Endometrial microvascular endothelial cells (primary cell): ENCODE measurements around the gene UXS1. TPM values are rescaled to one million over a fixed set of nuclear protein-coding genes. Genes with fewer than 3 reads are reported as not detected.
"Not testable (repeated sequence)": the region's sequence is repeated elsewhere in the genome, so short reads cannot be mapped to it uniquely, and the experiment has no call there.

ENCODE experiments used
- in situ Hi-C: cut with HindIII; loops from 2 replicates; pipeline ENCODE4 v1.10.0; 2017; ENCODE audit warnings: low sequenced_read_pairs, low pct_unique_long_range_greater_than_20kb; ENCODE audit errors: inconsistent ontology term
- total RNA-seq: library from RNA; depleted of rRNA; stranded (reverse); fragments of >200 nt; gene quantifications from one replicate; pipeline ENCODE4 v1.2.3, GENCODE V29; 2015; ENCODE audit errors: inconsistent ontology term

Gene UXS1
- total RNA-seq: 51.7 TPM

DNA sequence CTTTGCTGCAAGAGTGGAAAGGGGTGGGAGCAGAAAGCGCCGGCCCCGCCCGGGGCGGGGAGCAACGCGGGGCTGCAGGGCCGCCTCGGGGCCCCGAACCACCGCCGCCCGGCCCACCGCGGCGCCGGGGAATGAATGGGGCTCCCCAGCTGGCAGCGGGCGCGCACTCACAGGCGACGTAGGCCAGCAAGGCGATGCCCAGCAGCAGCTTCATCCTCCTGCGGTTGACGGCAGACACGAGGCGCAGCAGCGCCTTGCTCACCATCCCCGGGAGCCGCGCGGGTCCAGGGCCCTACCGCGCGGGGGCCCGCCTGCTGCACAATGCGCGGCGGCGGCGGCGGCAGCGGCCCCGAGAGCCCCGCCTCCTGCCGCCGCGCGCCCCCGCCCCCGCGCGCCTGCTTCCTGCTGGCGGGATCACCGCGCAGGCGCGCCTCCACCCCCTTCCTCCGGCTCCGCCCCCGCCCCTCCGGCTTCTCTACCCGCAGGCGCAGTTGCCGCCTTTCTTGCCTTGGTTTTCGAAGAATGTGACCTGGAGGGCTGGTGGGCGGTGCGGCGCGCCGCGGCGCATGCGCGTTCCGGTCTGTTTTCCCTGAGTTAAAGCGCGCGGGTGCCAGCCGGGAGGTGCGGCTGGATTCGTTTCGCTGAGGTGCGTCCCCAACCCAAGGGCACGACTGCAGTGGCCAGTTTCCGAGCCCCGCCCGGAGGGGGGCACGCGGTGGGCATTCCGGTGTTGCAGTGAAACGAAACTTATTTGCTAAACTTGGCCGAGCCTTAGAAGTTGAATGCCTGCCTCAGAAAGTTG lies at the start of gene UXS1:
Gene UXS1 (minus strand): TSS at position 325 of the 802 bp plus-strand sequence. CDS start 60 bp downstream, at position 265.
- in situ Hi-C loops: no loop called here

- in situ Hi-C loops: not testable (repeated sequence)
These were observed 45.4 kb upstream of the UXS1 start for GRCh38 chr2:106239491-106239890.

DNA sequence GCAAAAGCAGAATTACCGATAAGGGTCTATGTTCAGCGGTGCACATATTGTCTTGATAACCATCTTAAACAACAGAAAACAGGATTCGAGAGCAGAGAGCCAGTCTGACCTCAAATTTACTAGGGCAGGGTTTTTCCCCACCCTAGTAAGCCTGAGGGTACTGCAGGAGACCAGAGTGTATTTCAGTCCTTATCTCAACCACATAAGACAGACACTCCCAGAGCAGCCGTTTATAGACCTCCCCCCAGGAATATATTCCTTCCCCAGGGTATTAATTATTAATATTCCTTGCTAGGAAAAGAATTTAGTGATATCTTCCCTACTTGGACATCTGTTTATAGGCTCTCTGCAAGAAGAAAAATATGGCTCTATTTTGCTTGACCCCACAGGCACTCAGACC lies 41.3 kb upstream of the UXS1 start:
- in situ Hi-C loops: not testable (repeated sequence)

- in situ Hi-C loops: no loop called here
These were observed 39.2 kb upstream of the UXS1 start for GRCh38 chr2:106233350-106233706.

DNA sequence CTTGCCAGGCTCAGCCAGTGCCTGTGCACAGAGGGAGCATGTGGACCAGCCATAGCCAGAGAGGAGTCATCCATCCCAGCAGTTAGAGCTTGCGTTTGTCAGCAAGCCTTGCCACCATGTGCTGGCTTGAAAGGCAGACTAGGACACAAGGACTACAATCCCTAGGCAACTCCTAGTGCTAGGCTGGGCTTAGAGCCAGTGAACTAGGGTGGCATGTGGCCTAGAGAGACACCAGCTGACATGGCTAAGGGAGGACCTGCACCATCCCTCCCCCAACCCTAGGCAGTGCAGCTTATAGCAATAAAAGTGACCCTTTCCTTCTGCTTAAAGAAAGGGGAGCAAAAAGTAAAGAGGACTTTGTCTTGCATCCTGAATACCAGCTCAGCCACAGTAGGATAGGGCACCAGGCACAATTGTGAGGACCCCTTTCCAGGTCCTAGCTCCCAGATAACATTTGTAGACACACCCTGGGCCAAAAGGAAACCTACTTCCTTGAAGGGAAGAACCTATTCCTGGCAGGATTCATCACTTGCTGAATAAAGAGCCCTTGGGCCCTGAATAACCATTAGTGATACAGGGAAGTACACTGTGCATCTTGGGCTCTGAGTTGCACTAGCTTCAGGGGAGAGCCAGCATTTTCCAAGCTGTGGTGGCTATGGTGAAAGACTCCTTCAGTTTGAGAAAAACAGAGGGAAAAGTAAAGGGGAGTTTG lies 38.7 kb upstream of the UXS1 start:
- in situ Hi-C loops: no loop called here

DNA sequence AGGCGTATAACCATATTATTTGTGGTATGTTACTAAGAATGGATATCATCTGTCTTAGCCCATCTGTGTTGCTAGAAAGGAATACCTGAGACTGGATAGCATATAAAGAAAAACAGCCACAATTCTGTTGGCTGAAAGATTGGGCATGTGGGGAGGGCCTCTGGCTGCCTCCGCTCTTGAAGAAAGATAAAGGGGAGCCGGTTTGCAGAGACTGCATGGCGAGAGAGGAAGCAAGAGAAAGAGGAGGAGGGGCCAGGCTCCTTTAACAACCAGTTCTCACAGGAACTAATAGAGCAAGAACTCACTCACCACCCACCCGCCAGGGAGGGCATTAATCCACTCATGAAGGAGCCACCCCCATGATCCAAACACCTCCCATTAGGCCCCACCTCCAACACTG lies 29.2 kb upstream of the UXS1 start:
- in situ Hi-C loops: no loop called here

GRCh38 chr2:106222057-106222456 lies 28.0 kb upstream of the UXS1 start:
- in situ Hi-C loops: not testable (repeated sequence)

DNA sequence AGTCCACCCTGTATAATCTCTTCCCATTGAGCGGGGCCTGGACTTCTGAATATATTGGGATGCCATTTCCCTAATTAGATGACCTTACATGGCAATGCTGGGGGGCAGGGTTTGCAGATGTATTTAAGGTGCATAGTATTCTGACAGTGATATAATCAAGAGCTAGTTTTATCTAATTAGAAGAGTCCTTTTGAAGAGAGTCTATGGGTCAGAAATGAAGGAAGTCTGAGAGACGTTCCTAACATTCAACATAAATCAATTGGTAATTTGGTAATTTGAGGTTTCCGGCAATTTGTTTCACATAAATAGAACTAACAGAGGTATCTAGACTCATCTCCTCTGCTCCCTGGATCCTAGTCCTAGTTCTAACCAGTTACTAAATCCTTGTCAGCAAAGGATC lies 25.7 kb upstream of the UXS1 start:
- in situ Hi-C loops: no loop called here

GRCh38 chr2:106219157-106219556 lies 25.1 kb upstream of the UXS1 start:
- in situ Hi-C loops: not testable (repeated sequence)

DNA sequence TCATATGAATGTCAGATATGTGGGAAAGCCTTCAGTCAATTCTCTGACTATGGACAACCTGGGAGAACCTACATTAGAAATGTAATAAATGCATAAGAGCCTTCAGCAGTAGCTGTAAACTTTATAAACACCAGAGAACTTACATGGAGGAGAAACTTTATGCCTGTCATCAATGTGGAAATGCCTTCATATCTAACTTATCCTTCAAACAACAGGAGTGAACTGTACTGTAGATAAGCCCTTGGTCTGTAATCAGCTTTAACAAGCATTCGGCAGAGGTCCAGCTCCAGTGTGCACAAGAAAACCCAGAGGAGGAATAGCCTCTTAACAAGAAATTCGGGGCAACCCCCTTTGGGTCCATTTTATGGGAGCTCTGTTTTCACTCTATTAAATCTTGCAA lies 14.8 kb upstream of the UXS1 start:
- in situ Hi-C loops: no loop called here

DNA sequence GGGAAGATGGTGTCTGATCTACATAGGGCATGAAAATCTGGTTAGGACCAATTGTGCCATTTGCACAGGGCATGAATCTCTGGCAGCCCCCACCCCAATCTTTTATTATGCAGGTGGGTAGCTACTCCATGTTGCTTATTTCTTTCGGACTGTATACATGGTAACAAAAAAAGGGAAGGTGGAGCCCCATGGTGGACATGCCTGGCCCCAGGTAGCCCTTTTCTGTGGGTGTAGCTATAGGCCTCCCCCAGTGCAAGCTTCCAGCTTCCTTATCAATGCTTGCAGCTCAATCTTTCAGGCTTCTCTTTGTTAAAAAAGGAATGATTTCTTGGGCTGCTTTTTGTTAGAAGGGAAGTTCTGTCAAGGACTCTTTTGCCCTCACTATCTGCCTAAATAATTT lies 14.3 kb upstream of the UXS1 start:
- in situ Hi-C loops: no loop called here

GRCh38 chr2:106207246-106207645 lies 13.1 kb upstream of the UXS1 start:
- in situ Hi-C loops: no loop called here

GRCh38 chr2:106205488-106205887 lies 11.4 kb upstream of the UXS1 start:
- in situ Hi-C loops: no loop called here

DNA sequence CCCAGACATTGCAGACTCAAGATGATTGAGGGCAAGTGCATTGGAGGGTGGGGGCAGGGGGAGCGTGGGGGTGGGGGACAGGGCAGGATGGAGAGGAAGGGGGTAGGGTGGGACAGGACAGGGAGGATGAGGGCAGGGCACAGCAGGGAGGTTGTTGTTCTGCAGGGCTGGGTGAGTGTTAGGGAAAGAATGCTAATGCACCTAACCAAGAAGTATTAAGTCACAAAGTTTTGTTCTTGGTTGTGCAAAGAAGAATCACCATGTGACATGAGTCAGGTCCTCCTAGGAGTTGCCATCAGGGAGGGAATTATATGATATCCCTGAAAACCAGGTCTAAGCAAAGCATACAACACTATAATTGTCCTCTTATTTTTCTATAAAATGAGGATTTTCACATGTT lies 10.4 kb upstream of the UXS1 start:
- in situ Hi-C loops: not testable (repeated sequence)

DNA sequence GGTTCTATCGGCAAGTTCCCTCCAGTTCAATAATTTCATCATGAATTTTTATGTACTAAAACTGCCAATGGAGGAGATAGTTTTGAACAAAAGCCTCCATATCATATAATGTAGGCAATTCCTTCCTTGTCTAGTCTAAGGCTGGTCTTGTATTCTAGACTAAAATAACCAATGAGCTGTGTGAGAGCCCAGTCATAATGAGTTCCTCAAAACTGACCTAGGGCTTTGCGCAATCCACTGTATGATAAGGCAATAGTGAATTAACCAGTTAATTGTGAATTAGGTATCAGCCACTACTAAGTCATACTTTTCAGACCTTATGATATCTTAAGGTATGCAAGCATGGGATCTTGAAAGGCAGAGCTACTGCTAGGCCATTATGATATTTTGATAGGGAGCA lies 7.6 kb upstream of the UXS1 start:
- in situ Hi-C loops: no loop called here

GRCh38 chr2:106197878-106198277 lies 3.8 kb upstream of the UXS1 start:
- in situ Hi-C loops: no loop called here

DNA sequence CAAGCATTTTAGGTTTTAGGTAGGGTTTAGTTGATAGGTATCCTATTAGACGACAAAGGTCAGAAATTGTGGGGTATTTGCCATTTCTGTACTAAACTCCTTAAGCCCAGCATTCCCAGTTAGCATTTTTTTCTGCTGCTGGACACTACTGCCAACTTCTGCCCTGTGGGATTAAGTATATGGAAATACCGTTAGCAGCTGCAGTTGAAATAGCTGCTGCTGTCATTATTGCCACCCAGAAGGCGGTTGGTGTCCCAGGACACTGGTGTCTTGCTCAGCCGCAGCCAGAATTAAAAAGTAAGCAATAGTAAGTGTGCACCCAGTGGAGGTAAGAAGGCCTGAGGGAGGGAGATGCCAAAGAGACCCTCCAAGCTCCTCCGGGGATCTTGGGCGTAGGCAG lies 1.9 kb upstream of the UXS1 start:
- in situ Hi-C loops: no loop called here

GRCh38 chr2:106195456-106195855 lies 1.4 kb upstream of the UXS1 start:
- in situ Hi-C loops: no loop called here

GRCh38 chr2:106193690-106193976 lies 468 bp downstream of the UXS1 start:
- in situ Hi-C loops: no loop called here

GRCh38 chr2:106192752-106193689 lies 1.1 kb downstream of the UXS1 start:
- in situ Hi-C loops: no loop called here
